Common myeloid progenitor, CD34-positive (primary cell): ENCODE measurements around the gene PDE4D.
A peak's percentile ranks its signal among the peaks of the same experiment; 100 is the strongest.

Experiments
- CTCF ChIA-PET: fragments of 350-600 bp; sonication (Branson Sonifier 250); formaldehyde crosslinking; loops from one replicate; lab custom pipeline; 2021; ENCODE audit warnings: antibody characterized with exemption; lab: Charles Lee
- POLR2A ChIA-PET: fragments of 350-600 bp; sonication (Branson Sonifier 250); formaldehyde crosslinking; loops from one replicate; lab custom pipeline; 2021; ENCODE audit warnings: antibody characterized with exemption; lab: Charles Lee
- DNase-seq, 3 donors: peaks; one replicate each; pipeline versions ENCODE4 v3.0.0 to v3.0.0-alpha.2; 2013
- H3K27ac ChIP-seq, 2 experiments: 1 replicate in 1 of 2; 2 replicates in 1 of 2; pipeline ENCODE4 v1.7.0; 2013; ENCODE audit warnings: inconsistent platforms in 2 of 2, low read length in 2 of 2, mild to moderate bottlenecking in 2 of 2, low read depth in 1 of 2, moderate library complexity in 1 of 2; ENCODE audit not compliant: severe bottlenecking in 2 of 2, insufficient read depth in 1 of 2, poor library complexity in 1 of 2
- H3K27me3 ChIP-seq, 5 experiments: replicated peaks in 2 of 5; 1 replicate in 3 of 5; 2 replicates in 2 of 5; pipeline versions ENCODE4 v1.6.1 to v1.7.0; 2013; ENCODE audit warnings: low read length in 4 of 5, mild to moderate bottlenecking in 2 of 5, moderate library complexity in 2 of 5, inconsistent platforms in 1 of 5; ENCODE audit not compliant: insufficient read depth in 5 of 5, control insufficient read depth in 4 of 5
- H3K36me3 ChIP-seq, 4 experiments: 1 replicate in 2 of 4; 2 replicates in 2 of 4; pipeline versions ENCODE4 v1.6.1 to v1.7.0; 2013; ENCODE audit warnings: low read length in 3 of 4, control low read depth in 1 of 4, mild to moderate bottlenecking in 1 of 4; ENCODE audit not compliant: control insufficient read depth in 4 of 4, insufficient read depth in 4 of 4
- H3K4me1 ChIP-seq, 4 experiments: 1 replicate in 3 of 4; 2 replicates in 1 of 4; pipeline versions ENCODE4 v1.6.1 to v1.7.1; 2013; ENCODE audit warnings: low read length in 3 of 4, mild to moderate bottlenecking in 3 of 4, control low read depth in 1 of 4, inconsistent platforms in 1 of 4, moderate library complexity in 1 of 4; ENCODE audit not compliant: control insufficient read depth in 4 of 4, insufficient read depth in 4 of 4; ENCODE audit errors: control extremely low read depth in 1 of 4
- H3K4me3 ChIP-seq, 7 experiments: 1 replicate in 4 of 7; 2 replicates in 3 of 7; pipeline versions ENCODE4 v1.5.1 to v1.7.0; 2013; ENCODE audit warnings: mild to moderate bottlenecking in 7 of 7, low read length in 6 of 7, moderate library complexity in 6 of 7, inconsistent platforms in 2 of 7, low read depth in 2 of 7, control low read depth in 1 of 7; ENCODE audit not compliant: insufficient read depth in 4 of 7, control insufficient read depth in 1 of 7; ENCODE audit errors: extremely low read depth in 1 of 7
- H3K9me3 ChIP-seq, 5 experiments: 1 replicate in 4 of 5; 2 replicates in 1 of 5; pipeline versions ENCODE4 v1.6.1 to v1.7.1; 2013; ENCODE audit warnings: low read length in 4 of 5, mild to moderate bottlenecking in 2 of 5, inconsistent platforms in 1 of 5, low read depth in 1 of 5, moderate library complexity in 1 of 5; ENCODE audit not compliant: control insufficient read depth in 4 of 5, insufficient read depth in 2 of 5; ENCODE audit errors: control extremely low read depth in 1 of 5
- WGBS: methylation state at CpG from one replicate; pipeline ENCODE4 v1.1.5; 2013; ENCODE audit not compliant: insufficient coverage; 5-methylcytosine and 5-hydroxymethylcytosine counted together

The PDE4D gene

GRCh38 chr5:59813761-59814536 lies 79.6 kb downstream of the PDE4D start:
- ChIA-PET POLR2A (no interaction called here), CTCF (interaction anchor here (0.6 to 2.4 kb wide), 13 partner anchors 9 to 871 kb away, joined by 3 to 14 read pairs (median 4); no protein-coding TSS in a partner anchor)
- H3K4me1 ChIP-seq, result no peaks in the 10 kb centered on the region
- H3K36me3 ChIP-seq, result no peaks in the 10 kb centered on the region
- DNase-seq, result peak; percentile 78 to 90 (median 87)
- WGBS, result no CpG with 5 or more reads among the region's 8 CpGs
- peaks cover 0 to 2% (median 0%) of the 10 kb centered on the region in 5 experiments for H3K27me3 ChIP-seq
- no peaks in the 10 kb centered on the region for H3K9me3 ChIP-seq
- H3K4me3 ChIP-seq, result peak overlapping the region in 4 of 7 experiments; percentile 20 to 66 (median 36)
- H3K27ac ChIP-seq, result no peak overlapping the region

GRCh38 chr5:59810041-59810440 lies 83.5 kb downstream of the PDE4D start:
- 10% methylated on average over 9 of the region's 14 CpGs for WGBS
- DNase-seq, result peak; percentile 73 to 82 (median 80)
- H3K4me3 ChIP-seq, result peak overlapping the region in 3 of 7 experiments; percentile 27 to 66 (median 40)
- H3K36me3 ChIP-seq, result no peaks in the 10 kb centered on the region
- ChIA-PET POLR2A (no interaction called here), CTCF (interaction anchor here (1.0 to 3.1 kb wide), 16 partner anchors 9 to 868 kb away, joined by 3 to 19 read pairs (median 4); no protein-coding TSS in a partner anchor)
- H3K27me3 ChIP-seq, result peaks cover 0 to 2% (median 0%) of the 10 kb centered on the region in 5 experiments
- no peak overlapping the region for H3K27ac ChIP-seq
- peaks cover 0 to 9% (median 2%) of the 10 kb centered on the region in 4 experiments for H3K4me1 ChIP-seq
- no peaks in the 10 kb centered on the region for H3K9me3 ChIP-seq

- H3K4me1 ChIP-seq, result peaks cover 0 to 9% (median 2%) of the 10 kb centered on the region in 4 experiments
- DNase-seq, result no peak
- no peaks in the 10 kb centered on the region for H3K36me3 ChIP-seq
- no peak overlapping the region for H3K4me3 ChIP-seq
- no peak overlapping the region for H3K27ac ChIP-seq
- peaks cover 0 to 2% (median 0%) of the 10 kb centered on the region in 5 experiments for H3K27me3 ChIP-seq
- H3K9me3 ChIP-seq, result no peaks in the 10 kb centered on the region
- WGBS, result 50% methylated on average over 1 of the region's 3 CpGs
- ChIA-PET POLR2A (no interaction called here), CTCF (interaction anchor here (0.7 to 1.8 kb wide), 4 partner anchors 9 to 862 kb away, joined by 3 to 5 read pairs (median 4); no protein-coding TSS in a partner anchor)
Observed at GRCh38 chr5:59807806-59808205, 85.7 kb downstream of the PDE4D start.

GRCh38 chr5:59800347-59800893 lies 93.1 kb downstream of the PDE4D start:
- Histone ChIP-seq H3K9me3 (no peaks in the 10 kb centered on the region), H3K27ac (no peak overlapping the region), H3K27me3 (no peaks in the 10 kb centered on the region), H3K36me3 (no peaks in the 10 kb centered on the region), H3K4me1 (peaks cover 11 to 25% (median 18%) of the 10 kb centered on the region in 4 experiments), H3K4me3 (no peak overlapping the region)
- ChIA-PET CTCF (interaction anchor here (0.6 to 6.2 kb wide), 18 partner anchors 9 to 613 kb away, joined by 3 to 37 read pairs (median 4); no protein-coding TSS in a partner anchor), POLR2A (no interaction called here)
- WGBS, result no CpG with 5 or more reads among the region's 1 CpG
- no peak for DNase-seq

GRCh38 chr5:59799668-59800346 lies 93.7 kb downstream of the PDE4D start:
- Histone ChIP-seq H3K9me3 (no peaks in the 10 kb centered on the region), H3K36me3 (no peaks in the 10 kb centered on the region), H3K27me3 (no peaks in the 10 kb centered on the region), H3K4me1 (peaks cover 11 to 31% (median 21%) of the 10 kb centered on the region in 4 experiments), H3K4me3 (peak overlapping the region in 1 of 7 experiments; percentile 55), H3K27ac (peak overlapping the region in 1 of 2 experiments; percentile 32)
- DNase-seq, result peak; percentile 55 to 70 (median 66)
- 17% methylated on average over 1 of the region's 6 CpGs for WGBS
- POLR2A ChIA-PET, result no interaction called here
- CTCF ChIA-PET, result interaction anchor here (0.6 to 6.2 kb wide), 17 partner anchors 9 to 612 kb away, joined by 3 to 37 read pairs (median 4); no protein-coding TSS in a partner anchor

GRCh38 chr5:59798862-59799667 lies 94.5 kb downstream of the PDE4D start:
- Histone ChIP-seq H3K4me1 (peaks cover 11 to 38% (median 22%) of the 10 kb centered on the region in 4 experiments), H3K9me3 (no peaks in the 10 kb centered on the region), H3K27ac (no peak overlapping the region), H3K4me3 (peak overlapping the region in 4 of 7 experiments; percentile 13 to 55 (median 40)), H3K36me3 (no peaks in the 10 kb centered on the region), H3K27me3 (no peaks in the 10 kb centered on the region)
- 45% methylated on average over 2 of the region's 5 CpGs for WGBS
- POLR2A ChIA-PET, result no interaction called here
- DNase-seq, result peak; percentile 33 to 90 (median 84)
- CTCF ChIA-PET, result interaction anchor here (1.0 to 6.2 kb wide), 6 partner anchors 8 to 418 kb away, joined by 3 to 37 read pairs (median 6); no protein-coding TSS in a partner anchor
